HepG2 (cell line): ENCODE results near the gene GNB1. TPM values are rescaled to one million over a fixed set of nuclear protein-coding genes. Genes with fewer than 3 reads are reported as not detected.
A peak's percentile ranks its signal among the peaks of the same experiment; 100 is the strongest.

Experiments
- RXRB ChIP-seq: IDR thresholded peaks from 2 replicates; pipeline ENCODE4 v1.6.1; 2016; ENCODE audit warnings: borderline replicate concordance, missing genetic modification reagents, missing compliant biosample characterization
- UBTF ChIP-seq: sonication (generic); formaldehyde crosslinking; IDR thresholded peaks from 2 replicates; pipeline ENCODE4 v1.4.0; 2020; ENCODE audit warnings: mild to moderate bottlenecking, missing genetic modification reagents
- ZNF136 ChIP-seq: sonication (generic); formaldehyde crosslinking; IDR thresholded peaks from 2 replicates; pipeline ENCODE4 v1.8.1; 2022; ENCODE audit warnings: low read depth, mild to moderate bottlenecking, moderate library complexity, missing genetic modification reagents
- ZNF446 ChIP-seq: sonication (generic); formaldehyde crosslinking; IDR thresholded peaks from 2 replicates; pipeline ENCODE4 v1.5.0; 2020; ENCODE audit warnings: mild to moderate bottlenecking, missing genetic modification reagents
- ZNF792 ChIP-seq: IDR thresholded peaks from 2 replicates; pipeline ENCODE4 v1.6.1; 2016
- polyA plus RNA-seq, 8 experiments: library from polyadenylated mRNA; depleted of rRNA in 3 of 8; stranded (reverse) in 7 of 8; unstranded in 1 of 8; fragments of >200 nt; fragmentation: Illumina TruSeq in 4 of 8; extraction: Trizol in 4 of 8; gene quantifications; 2 replicates each; pipeline versions ENCODE4 v1.2.1 to v1.2.3, GENCODE V29; 2011 to 2016; ENCODE audit warnings: low read depth in 4 of 8, missing spikeins in 1 of 8, mixed read lengths in 1 of 8; ENCODE audit not compliant: insufficient read depth in 1 of 8
- total RNA-seq, 5 experiments: library from RNA; depleted of rRNA; stranded (reverse); fragments of >200 nt; fragmentation: Illumina TruSeq; extraction: Trizol; gene quantifications; 2 replicates each; pipeline ENCODE4 v1.2.3, GENCODE V29; 2016; ENCODE audit warnings: low read depth in 1 of 5
- TF ChIP-seq, protein P1 (sequence below): sonication (generic); formaldehyde crosslinking; conservative IDR thresholded peaks from 2 replicates; pipeline ENCODE4 v1.4.0; 2020; ENCODE audit warnings: mild to moderate bottlenecking, missing genetic modification reagents, moderate library complexity
- TF ChIP-seq, protein P2 (sequence below): sonication (generic); formaldehyde crosslinking; IDR thresholded peaks from one replicate; pipeline ENCODE4 v1.5.1; 2020; ENCODE audit warnings: mild to moderate bottlenecking, missing genetic modification reagents; ENCODE audit errors: not compliant biosample characterization
- TF ChIP-seq, protein P3 (sequence below): sonication (generic); formaldehyde crosslinking; IDR thresholded peaks from 2 replicates; pipeline ENCODE4 v1.5.0; 2020; ENCODE audit warnings: mild to moderate bottlenecking, missing genetic modification reagents, borderline replicate concordance

GNB1 gene
- total and polyA plus RNA-seq, 2 of the 13 experiments (the other 11 are each of a cell fraction or from before 2014, with no cell fraction given): 66.2 to 327 TPM

DNA sequence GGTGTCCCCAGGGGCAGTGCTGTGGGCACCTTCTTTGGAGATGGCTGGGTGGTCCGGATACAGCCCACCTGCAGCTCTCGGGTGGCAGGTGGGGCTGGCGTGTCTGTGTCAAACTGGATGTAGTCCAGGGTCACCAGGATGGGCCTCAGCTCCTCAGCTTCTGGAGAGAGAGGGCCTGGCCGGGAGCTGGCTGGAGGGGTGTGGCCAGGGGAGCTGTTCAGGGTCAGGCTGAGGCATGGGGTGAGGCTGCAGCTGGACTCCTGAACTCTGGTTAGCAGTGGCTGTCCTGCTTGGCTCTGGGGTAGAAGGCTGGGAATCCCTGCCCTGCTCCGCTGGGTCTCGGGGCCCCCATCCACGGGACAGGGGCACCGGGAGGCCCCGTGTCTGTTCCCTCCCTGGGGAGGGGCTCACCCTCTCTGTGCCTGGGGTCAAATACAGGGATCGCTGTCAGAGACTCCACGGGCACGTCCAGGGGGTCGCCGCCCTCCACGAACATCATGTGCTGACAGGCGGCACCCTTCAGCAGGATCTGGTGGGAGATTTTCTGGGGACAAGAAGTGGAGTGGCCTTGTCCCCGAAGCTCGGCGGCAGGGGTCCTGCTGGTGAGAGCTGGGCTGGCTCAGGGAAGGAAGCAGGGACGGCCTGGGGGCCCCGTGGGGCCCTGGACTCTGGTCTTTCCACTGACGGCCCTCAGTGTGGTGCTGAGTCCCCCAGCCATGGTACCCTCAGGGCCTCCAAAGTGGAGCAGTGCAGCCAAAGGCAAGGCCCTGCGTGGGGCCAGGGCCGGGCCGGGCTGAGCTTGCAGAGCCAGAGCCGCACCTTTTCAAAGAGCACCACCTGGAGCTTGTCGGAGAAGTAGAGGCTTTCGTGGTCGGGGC is 32.3 kb upstream of the GNB1 start (continued):
- TF ChIP-seq, protein P1, sequence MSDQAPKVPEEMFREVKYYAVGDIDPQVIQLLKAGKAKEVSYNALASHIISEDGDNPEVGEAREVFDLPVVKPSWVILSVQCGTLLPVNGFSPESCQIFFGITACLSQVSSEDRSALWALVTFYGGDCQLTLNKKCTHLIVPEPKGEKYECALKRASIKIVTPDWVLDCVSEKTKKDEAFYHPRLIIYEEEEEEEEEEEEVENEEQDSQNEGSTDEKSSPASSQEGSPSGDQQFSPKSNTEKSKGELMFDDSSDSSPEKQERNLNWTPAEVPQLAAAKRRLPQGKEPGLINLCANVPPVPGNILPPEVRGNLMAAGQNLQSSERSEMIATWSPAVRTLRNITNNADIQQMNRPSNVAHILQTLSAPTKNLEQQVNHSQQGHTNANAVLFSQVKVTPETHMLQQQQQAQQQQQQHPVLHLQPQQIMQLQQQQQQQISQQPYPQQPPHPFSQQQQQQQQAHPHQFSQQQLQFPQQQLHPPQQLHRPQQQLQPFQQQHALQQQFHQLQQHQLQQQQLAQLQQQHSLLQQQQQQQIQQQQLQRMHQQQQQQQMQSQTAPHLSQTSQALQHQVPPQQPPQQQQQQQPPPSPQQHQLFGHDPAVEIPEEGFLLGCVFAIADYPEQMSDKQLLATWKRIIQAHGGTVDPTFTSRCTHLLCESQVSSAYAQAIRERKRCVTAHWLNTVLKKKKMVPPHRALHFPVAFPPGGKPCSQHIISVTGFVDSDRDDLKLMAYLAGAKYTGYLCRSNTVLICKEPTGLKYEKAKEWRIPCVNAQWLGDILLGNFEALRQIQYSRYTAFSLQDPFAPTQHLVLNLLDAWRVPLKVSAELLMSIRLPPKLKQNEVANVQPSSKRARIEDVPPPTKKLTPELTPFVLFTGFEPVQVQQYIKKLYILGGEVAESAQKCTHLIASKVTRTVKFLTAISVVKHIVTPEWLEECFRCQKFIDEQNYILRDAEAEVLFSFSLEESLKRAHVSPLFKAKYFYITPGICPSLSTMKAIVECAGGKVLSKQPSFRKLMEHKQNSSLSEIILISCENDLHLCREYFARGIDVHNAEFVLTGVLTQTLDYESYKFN (CRISPR knock-in tag): peak; percentile 85
- peak; percentile 44; the same call in 1 of the 2 replicates for TF ChIP-seq ZNF792
- peak; percentile 77 for TF ChIP-seq UBTF (CRISPR knock-in tag)
- TF ChIP-seq RXRB (CRISPR knock-in tag): peak; percentile 66; the same call in 1 of the 2 replicates
- TF ChIP-seq, protein P2, sequence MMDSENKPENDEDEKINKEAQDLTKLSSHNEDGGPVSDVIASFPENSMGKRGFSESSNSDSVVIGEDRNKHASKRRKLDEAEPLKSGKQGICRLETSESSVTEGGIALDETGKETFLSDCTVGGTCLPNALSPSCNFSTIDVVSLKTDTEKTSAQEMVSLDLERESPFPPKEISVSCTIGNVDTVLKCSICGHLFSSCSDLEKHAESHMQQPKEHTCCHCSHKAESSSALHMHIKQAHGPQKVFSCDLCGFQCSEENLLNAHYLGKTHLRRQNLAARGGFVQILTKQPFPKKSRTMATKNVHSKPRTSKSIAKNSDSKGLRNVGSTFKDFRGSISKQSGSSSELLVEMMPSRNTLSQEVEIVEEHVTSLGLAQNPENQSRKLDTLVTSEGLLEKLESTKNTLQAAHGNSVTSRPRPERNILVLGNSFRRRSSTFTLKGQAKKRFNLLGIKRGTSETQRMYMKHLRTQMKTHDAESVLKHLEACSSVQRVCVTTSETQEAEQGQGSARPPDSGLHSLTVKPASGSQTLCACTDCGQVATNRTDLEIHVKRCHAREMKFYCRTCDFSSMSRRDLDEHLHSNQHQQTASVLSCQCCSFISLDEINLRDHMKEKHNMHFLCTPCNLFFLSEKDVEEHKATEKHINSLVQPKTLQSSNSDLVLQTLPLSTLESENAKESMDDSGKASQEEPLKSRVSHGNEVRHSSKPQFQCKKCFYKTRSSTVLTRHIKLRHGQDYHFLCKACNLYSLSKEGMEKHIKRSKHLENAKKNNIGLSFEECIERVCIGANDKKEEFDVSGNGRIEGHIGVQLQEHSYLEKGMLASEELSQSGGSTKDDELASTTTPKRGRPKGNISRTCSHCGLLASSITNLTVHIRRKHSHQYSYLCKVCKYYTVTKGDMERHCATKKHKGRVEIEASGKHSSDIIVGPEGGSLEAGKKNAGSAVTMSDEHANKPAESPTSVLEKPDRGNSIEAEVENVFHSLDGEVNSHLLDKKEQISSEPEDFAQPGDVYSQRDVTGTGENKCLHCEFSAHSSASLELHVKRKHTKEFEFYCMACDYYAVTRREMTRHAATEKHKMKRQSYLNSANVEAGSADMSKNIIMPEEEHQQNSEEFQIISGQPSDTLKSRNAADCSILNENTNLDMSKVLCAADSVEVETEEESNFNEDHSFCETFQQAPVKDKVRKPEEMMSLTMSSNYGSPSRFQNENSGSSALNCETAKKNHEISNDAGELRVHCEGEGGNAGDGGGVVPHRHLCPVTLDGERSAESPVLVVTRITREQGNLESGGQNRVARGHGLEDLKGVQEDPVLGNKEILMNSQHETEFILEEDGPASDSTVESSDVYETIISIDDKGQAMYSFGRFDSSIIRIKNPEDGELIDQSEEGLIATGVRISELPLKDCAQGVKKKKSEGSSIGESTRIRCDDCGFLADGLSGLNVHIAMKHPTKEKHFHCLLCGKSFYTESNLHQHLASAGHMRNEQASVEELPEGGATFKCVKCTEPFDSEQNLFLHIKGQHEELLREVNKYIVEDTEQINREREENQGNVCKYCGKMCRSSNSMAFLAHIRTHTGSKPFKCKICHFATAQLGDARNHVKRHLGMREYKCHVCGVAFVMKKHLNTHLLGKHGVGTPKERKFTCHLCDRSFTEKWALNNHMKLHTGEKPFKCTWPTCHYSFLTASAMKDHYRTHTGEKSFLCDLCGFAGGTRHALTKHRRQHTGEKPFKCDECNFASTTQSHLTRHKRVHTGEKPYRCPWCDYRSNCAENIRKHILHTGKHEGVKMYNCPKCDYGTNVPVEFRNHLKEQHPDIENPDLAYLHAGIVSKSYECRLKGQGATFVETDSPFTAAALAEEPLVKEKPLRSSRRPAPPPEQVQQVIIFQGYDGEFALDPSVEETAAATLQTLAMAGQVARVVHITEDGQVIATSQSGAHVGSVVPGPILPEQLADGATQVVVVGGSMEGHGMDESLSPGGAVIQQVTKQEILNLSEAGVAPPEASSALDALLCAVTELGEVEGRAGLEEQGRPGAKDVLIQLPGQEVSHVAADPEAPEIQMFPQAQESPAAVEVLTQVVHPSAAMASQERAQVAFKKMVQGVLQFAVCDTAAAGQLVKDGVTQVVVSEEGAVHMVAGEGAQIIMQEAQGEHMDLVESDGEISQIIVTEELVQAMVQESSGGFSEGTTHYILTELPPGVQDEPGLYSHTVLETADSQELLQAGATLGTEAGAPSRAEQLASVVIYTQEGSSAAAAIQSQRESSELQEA (CRISPR knock-in tag): no peak
- TF ChIP-seq ZNF136 (CRISPR knock-in tag): no peak
- TF ChIP-seq ZNF446 (CRISPR knock-in tag): peak; percentile 62
- TF ChIP-seq, protein P3, sequence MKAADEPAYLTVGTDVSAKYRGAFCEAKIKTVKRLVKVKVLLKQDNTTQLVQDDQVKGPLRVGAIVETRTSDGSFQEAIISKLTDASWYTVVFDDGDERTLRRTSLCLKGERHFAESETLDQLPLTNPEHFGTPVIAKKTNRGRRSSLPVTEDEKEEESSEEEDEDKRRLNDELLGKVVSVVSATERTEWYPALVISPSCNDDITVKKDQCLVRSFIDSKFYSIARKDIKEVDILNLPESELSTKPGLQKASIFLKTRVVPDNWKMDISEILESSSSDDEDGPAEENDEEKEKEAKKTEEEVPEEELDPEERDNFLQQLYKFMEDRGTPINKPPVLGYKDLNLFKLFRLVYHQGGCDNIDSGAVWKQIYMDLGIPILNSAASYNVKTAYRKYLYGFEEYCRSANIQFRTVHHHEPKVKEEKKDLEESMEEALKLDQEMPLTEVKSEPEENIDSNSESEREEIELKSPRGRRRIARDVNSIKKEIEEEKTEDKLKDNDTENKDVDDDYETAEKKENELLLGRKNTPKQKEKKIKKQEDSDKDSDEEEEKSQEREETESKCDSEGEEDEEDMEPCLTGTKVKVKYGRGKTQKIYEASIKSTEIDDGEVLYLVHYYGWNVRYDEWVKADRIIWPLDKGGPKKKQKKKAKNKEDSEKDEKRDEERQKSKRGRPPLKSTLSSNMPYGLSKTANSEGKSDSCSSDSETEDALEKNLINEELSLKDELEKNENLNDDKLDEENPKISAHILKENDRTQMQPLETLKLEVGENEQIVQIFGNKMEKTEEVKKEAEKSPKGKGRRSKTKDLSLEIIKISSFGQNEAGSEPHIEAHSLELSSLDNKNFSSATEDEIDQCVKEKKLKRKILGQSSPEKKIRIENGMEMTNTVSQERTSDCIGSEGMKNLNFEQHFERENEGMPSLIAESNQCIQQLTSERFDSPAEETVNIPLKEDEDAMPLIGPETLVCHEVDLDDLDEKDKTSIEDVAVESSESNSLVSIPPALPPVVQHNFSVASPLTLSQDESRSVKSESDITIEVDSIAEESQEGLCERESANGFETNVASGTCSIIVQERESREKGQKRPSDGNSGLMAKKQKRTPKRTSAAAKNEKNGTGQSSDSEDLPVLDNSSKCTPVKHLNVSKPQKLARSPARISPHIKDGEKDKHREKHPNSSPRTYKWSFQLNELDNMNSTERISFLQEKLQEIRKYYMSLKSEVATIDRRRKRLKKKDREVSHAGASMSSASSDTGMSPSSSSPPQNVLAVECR (CRISPR knock-in tag): peak; percentile 84
